GM23338 (cell line): ENCODE measurements around the gene ING4. TPM values are rescaled to one million over a fixed set of nuclear protein-coding genes. Genes with fewer than 3 reads are reported as not detected.
A peak's percentile ranks its signal among the peaks of the same experiment; 100 is the strongest.

Source experiments
- ATAC-seq: fragments of 200-7000 bp; cut with Tn5 transposase; 3 replicates; pipeline ENCODE4 v1.9.1; 2020
- DNase-seq: peaks from one replicate; pipeline ENCODE4 v3.0.0-alpha.2; 2015; ENCODE audit warnings: low spot score
- H2AFZ ChIP-seq: fragments of 200-600 bp; sonication (generic); 2 replicates; pipeline ENCODE4 v1.8.0; 2016; ENCODE audit warnings: antibody characterized with exemption, mild to moderate bottlenecking, moderate library complexity
- H3F3A ChIP-seq: fragments of 200-600 bp; sonication (generic); replicated peaks from 2 replicates; pipeline ENCODE4 v1.8.0; 2017; ENCODE audit warnings: antibody characterized with exemption, mixed run types, low read depth
- H3K27ac ChIP-seq: fragments of 200-600 bp; sonication (generic); 2 replicates; pipeline ENCODE4 v1.6.1; 2016; ENCODE audit warnings: low read depth
- H3K27me3 ChIP-seq: fragments of 200-600 bp; sonication (generic); 2 replicates; pipeline ENCODE4 v1.8.0; 2016; ENCODE audit warnings: mild to moderate bottlenecking, mixed run types, moderate library complexity; ENCODE audit not compliant: insufficient read depth
- H3K36me3 ChIP-seq: fragments of 200-600 bp; sonication (generic); 2 replicates; pipeline ENCODE4 v1.8.0; 2016; ENCODE audit warnings: mild to moderate bottlenecking; ENCODE audit not compliant: insufficient read depth
- H3K4me1 ChIP-seq: fragments of 200-600 bp; sonication (generic); 2 replicates; pipeline ENCODE4 v1.8.0; 2016; ENCODE audit warnings: mild to moderate bottlenecking, moderate library complexity; ENCODE audit not compliant: insufficient read depth
- H3K4me2 ChIP-seq: fragments of 200-600 bp; sonication (generic); 2 replicates; pipeline ENCODE4 v1.7.1; 2017; ENCODE audit warnings: mixed run types
- H3K4me3 ChIP-seq: fragments of 200-600 bp; sonication (generic); 2 replicates; pipeline ENCODE4 v1.6.1; 2016; ENCODE audit warnings: mixed run types
- H3K79me2 ChIP-seq: fragments of 200-600 bp; sonication (generic); replicated peaks from 2 replicates; pipeline ENCODE4 v1.8.0; 2017; ENCODE audit warnings: mild to moderate bottlenecking; ENCODE audit not compliant: insufficient read depth
- H3K9me2 ChIP-seq: fragments of 200-600 bp; sonication (generic); 2 replicates; pipeline ENCODE4 v1.8.0; 2017; ENCODE audit not compliant: insufficient read depth
- H4K20me1 ChIP-seq: fragments of 200-600 bp; sonication (generic); replicated peaks from 2 replicates; pipeline ENCODE4 v1.8.0; 2017; ENCODE audit warnings: mild to moderate bottlenecking; ENCODE audit not compliant: insufficient read depth
- H3K27ac Mint-ChIP-seq: 2 replicates; pipeline ENCODE4 v1.8.0; 2020; ENCODE audit warnings: inconsistent platforms, mild to moderate bottlenecking, moderate library complexity, mixed read lengths
- H3K27me3 Mint-ChIP-seq: 3 replicates; pipeline ENCODE4 v1.8.0; 2022; ENCODE audit warnings: low read depth, mild to moderate bottlenecking, moderate library complexity, mixed read lengths, inconsistent platforms; ENCODE audit not compliant: insufficient read depth, poor library complexity
- H3K36me3 Mint-ChIP-seq: 3 replicates; pipeline ENCODE4 v1.8.0; 2021; ENCODE audit warnings: low read depth, mild to moderate bottlenecking, inconsistent platforms, moderate library complexity, mixed read lengths
- H3K4me1 Mint-ChIP-seq: 3 replicates; pipeline ENCODE4 v1.8.0; 2020; ENCODE audit warnings: mild to moderate bottlenecking, inconsistent platforms, mixed read lengths
- H3K4me3 Mint-ChIP-seq: 3 replicates; pipeline ENCODE4 v1.8.0; 2021; ENCODE audit warnings: moderate library complexity, mild to moderate bottlenecking, inconsistent platforms, mixed read lengths
- H3K9me3 Mint-ChIP-seq: 3 replicates; pipeline ENCODE4 v1.8.0; 2020; ENCODE audit warnings: moderate library complexity, mild to moderate bottlenecking, inconsistent platforms, mixed read lengths
- CREB1 ChIP-seq: fragments of 250-450 bp; sonication (Bioruptor Pico); IDR thresholded peaks from 2 replicates; pipeline ENCODE4 v1.5.0; 2020; ENCODE audit warnings: low read depth, mild to moderate bottlenecking, moderate library complexity
- CTCF ChIP-seq, 2 experiments: fragments of 200-600 bp in 1 of 2; sonication (generic) in 1 of 2; conservative IDR thresholded peaks; 2 replicates each; pipeline versions ENCODE4 v1.5.1 to v1.6.1; 2016 to 2017; ENCODE audit warnings: antibody characterized with exemption in 2 of 2, low read depth in 2 of 2, mild to moderate bottlenecking in 2 of 2, moderate library complexity in 1 of 2
- ETS1 ChIP-seq: IDR thresholded peaks from 2 replicates; pipeline ENCODE4 v1.6.1; 2016; ENCODE audit warnings: antibody characterized with exemption
- EZH2 ChIP-seq: fragments of 200-600 bp; sonication (generic); IDR thresholded peaks from one replicate; pipeline ENCODE4 v1.8.0; 2017; ENCODE audit warnings: antibody characterized with exemption, mild to moderate bottlenecking, low read depth; ENCODE audit not compliant: unreplicated experiment
- EZH2phosphoT487 ChIP-seq: fragments of 200-600 bp; sonication (generic); IDR thresholded peaks from one replicate; pipeline ENCODE4 v1.8.1; 2018; ENCODE audit warnings: antibody characterized with exemption; ENCODE audit not compliant: unreplicated experiment
- JUNB ChIP-seq: IDR thresholded peaks from one replicate; pipeline ENCODE4 v1.6.1; 2016; ENCODE audit warnings: antibody characterized with exemption; ENCODE audit not compliant: unreplicated experiment
- NANOG ChIP-seq: IDR thresholded peaks from 2 replicates; pipeline ENCODE4 v1.6.1; 2016; ENCODE audit warnings: antibody characterized with exemption, borderline replicate concordance
- POLR2AphosphoS5 ChIP-seq: IDR thresholded peaks from 2 replicates; pipeline ENCODE4 v1.6.1; 2016; ENCODE audit warnings: antibody characterized with exemption, low read depth
- REST ChIP-seq: IDR thresholded peaks from one replicate; pipeline ENCODE4 v1.6.1; 2018; ENCODE audit warnings: antibody characterized with exemption; ENCODE audit not compliant: unreplicated experiment
- STAT1 ChIP-seq: IDR thresholded peaks from one replicate; pipeline ENCODE4 v1.6.1; 2016; ENCODE audit warnings: antibody characterized with exemption; ENCODE audit not compliant: unreplicated experiment
- ZNF114 ChIP-seq: fragments of 250-450 bp; sonication (Bioruptor Pico); IDR thresholded peaks from 2 replicates; pipeline ENCODE4 v1.5.0; 2020; ENCODE audit warnings: mild to moderate bottlenecking, moderate library complexity
- ZNF331 ChIP-seq: fragments of 250-450 bp; sonication (Bioruptor Pico); IDR thresholded peaks from 2 replicates; pipeline ENCODE4 v1.5.0; 2020; ENCODE audit warnings: low read depth, mild to moderate bottlenecking, moderate library complexity
- ZNF462 ChIP-seq: fragments of 250-450 bp; sonication (Bioruptor Pico); IDR thresholded peaks from 2 replicates; pipeline ENCODE4 v1.5.0; 2020; ENCODE audit warnings: mild to moderate bottlenecking, moderate library complexity
- polyA plus RNA-seq: library from polyadenylated mRNA; unstranded; fragments of >200 nt; fragmentation: Nextera tagmentation; extraction: Ambion mirVana; gene quantifications from 2 replicates; pipeline ENCODE4 v1.2.1, GENCODE V29; 2016
- total RNA-seq: library from RNA; depleted of rRNA; stranded (reverse); fragments of >200 nt; shearing (Covaris generic); gene quantifications from 2 replicates; pipeline ENCODE4 v1.2.3, GENCODE V29; 2014

ING4 gene
- total and polyA plus RNA-seq, 2 experiments from 2014 or later, result 22.0 to 29.6 TPM

GRCh38 chr12:6618483-6619225 is 44.3 kb downstream of the ING4 start:
- TF ChIP-seq JUNB (no peak), ZNF114 (CRISPR knock-in tag) (no peak), CTCF (conservative IDR thresholded peaks at IDR 0.05; ENCODE audit: low read depth in 2 of 2) (no peak), NANOG (no peak), REST (no peak), ZNF462 (CRISPR knock-in tag) (no peak), POLR2AphosphoS5 (no peak), EZH2phosphoT487 (no peak), ZNF331 (CRISPR knock-in tag) (no peak), CREB1 (CRISPR knock-in tag) (no peak), ETS1 (no peak), STAT1 (no peak), EZH2 (no peak)

More at GRCh38 chr12:6618483-6619225, 44.3 kb downstream of the ING4 start:
- H3K27me3 ChIP-seq, result peaks cover 33% of the 10 kb centered on the region
- no peak overlapping the region for H3K27ac Mint-ChIP-seq
- peaks cover 26% of the 10 kb centered on the region for H3K27me3 Mint-ChIP-seq
- ATAC-seq, result no peak
- no peak overlapping the region for H3K4me3 ChIP-seq
- H3K79me2 ChIP-seq, result no peaks in the 10 kb centered on the region
- peaks cover 3% of the 10 kb centered on the region; the same call in 1 of the 3 replicates for H3K9me3 Mint-ChIP-seq
- peak overlapping the region; percentile 29; the same call in 1 of the 3 replicates for H3K4me3 Mint-ChIP-seq
- H3K9me2 ChIP-seq, result peaks cover 8% of the 10 kb centered on the region
- no peaks in the 10 kb centered on the region; the same call in 2 of the 3 replicates for H3K36me3 Mint-ChIP-seq
- H3K36me3 ChIP-seq, result no peaks in the 10 kb centered on the region
- H3K4me1 Mint-ChIP-seq, result peaks cover 21% of the 10 kb centered on the region
- no peak overlapping the region for H3K27ac ChIP-seq
- no peak for DNase-seq
- H4K20me1 ChIP-seq, result no peaks in the 10 kb centered on the region
- H3K4me2 ChIP-seq, result no peak overlapping the region
- H3K4me1 ChIP-seq, result peaks cover 9% of the 10 kb centered on the region
- H2AFZ ChIP-seq, result no peak overlapping the region
- peaks cover 16% of the 10 kb centered on the region; the same call in 1 of the 2 replicates for H3F3A ChIP-seq
